NCI-H2196 (cell line): Measurements from ENCODE around the gene DLST.

Source experiments
- DNase-seq: peaks from one replicate; lab custom pipeline; 2025; ENCODE audit not compliant: unreplicated experiment; lab: John Stamatoyannopoulos, UW

DLST gene

DNA sequence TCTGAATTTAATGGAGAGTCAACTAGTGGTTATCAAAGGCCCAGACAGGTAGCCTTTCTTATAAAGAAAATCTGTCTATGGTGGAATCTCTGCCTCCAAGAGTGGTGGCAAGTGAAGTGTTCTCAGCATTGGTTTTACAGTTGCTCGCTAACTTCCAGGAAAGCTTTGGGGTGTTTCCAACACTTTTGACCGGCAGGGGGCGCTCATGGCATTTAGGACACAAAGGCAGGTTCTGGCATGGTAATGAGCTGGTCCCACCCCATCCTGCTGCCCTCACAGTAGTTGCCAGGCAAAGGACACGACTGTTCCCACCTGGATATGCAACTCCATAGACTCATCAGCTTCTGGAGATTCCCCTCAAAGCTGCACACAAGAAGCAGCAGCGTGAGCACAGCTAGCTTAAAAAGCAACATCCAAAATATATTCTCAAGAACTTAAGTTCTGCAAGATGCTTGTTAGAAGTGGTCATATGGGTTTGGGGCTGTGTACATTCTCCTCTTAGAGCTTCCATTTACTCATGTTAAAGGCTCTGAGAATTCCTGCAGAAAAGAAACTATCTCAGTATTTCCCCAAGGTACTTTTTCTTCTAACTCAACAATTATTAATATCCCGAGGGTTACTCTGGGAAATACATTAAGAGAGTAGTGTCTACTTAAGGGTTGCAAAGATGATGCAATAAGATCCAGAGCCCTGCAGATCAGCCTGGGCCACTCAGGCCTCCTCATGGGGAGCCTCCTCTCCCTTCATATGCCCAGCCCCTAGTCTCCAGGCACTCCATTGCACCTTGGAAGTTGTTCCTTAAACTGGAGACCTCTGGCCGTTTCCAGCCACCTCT is 20.6 kb upstream of the DLST start:
- DNase-seq, result peak; percentile 87

DNA sequence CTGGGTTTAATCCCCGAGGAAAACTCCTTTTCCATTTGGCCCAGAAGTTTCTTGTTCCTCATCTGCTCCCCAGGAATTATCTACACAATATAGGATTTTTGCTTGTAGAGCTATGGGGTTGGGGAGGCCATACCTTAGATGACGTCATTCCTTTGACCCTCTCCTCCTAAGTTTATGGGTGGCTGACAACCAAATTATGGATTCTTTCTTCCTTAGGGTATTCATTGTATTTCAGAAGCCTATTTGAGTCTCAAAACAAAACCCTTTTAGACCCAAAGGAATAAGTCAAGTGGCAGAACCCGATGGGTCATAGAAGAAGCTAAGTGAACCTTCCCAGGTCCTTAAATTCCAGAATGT is 20.0 kb upstream of the DLST start:
- DNase-seq, result no peak

DNA sequence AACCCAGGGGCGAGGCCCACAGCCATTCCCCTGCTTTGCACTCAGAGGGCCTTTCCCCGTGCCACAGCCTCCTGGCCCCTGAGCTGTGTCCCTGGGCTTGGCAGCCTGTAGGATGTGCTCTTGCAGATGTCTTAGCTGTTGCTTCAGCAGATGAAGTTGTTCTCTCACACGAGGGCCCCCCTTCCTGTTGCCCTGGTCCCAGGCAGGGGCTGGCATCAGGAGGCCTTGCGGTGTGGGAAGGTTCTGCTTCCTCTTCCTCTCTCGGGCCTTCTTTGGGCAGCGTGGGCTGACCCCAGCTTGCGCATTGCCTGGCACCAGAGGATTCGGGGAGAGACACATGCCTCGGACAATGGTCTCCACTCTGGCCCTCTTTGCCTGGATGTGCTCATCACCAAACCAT is 18.4 kb upstream of the DLST start:
- DNase-seq, result no peak

DNA sequence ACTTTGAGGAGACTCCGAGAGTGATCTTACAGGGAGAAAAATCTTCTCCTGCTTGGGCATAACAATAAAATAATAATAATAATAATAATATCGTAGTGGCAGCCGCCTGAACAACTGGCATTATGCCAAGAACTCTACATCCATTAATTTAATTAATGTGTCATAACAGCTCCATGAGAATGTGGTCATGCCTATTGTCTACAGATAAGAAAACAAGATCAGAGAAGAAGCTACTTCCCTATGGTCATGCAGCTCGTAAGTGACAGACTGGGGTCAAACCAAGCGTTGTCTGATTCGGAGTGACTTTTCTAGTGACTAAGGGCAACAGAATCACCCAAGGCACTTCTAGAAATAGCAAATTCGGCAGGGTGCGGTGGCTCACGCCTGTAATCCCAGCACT is 17.5 kb upstream of the DLST start:
- DNase-seq, result no peak

DNA sequence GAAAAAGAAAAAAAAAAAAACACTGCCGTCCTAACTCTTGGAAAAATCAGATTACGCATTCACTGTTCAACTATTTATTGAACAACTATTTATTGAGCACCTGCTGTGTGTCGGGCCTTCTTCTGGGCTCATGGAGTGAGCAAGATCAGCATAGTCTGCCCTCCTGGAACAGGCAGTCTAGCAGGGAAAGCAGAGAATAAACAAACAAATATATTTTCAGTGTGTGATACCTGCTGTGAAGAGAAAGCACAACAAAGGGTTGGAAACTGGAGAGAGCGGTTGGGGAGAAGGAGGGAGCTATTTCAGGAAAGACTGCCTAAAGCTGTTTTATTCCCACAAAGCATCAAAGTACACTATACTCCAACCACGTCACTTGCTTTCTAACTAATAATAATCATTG is 16.6 kb upstream of the DLST start:
- no peak for DNase-seq

DNA sequence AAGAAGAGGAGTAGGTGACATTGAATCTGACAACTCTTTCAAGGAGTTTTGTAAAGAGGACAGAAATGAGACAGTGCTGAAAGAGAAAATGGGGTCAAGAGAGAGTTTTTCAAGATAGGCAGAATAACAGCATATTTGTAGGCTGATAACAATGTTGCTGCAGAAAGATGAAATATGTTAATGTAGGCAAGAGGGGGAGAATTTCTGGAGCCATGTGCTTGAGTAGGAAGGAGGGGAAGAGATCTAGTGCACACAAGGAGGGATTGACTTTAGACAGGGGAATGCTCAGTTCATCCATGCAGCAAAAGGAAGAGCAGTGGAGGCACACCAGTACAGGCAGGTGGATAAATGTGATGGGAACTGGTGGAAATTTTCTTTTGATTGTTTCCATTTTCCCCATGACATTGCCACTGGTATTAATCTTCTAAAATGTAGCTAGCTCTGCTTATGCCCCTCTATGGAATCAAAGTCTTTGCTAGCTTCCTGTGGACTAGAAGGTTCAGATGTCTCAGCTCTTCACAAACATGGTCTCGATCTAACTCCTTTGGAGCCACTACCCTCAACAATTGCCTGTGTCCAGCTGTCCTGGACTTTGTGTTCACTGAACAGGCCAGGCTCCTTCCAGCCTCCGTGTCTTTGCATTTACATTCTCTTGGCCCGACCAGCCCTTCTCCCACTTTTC is 14.9 kb upstream of the DLST start:
- no peak for DNase-seq

DNA sequence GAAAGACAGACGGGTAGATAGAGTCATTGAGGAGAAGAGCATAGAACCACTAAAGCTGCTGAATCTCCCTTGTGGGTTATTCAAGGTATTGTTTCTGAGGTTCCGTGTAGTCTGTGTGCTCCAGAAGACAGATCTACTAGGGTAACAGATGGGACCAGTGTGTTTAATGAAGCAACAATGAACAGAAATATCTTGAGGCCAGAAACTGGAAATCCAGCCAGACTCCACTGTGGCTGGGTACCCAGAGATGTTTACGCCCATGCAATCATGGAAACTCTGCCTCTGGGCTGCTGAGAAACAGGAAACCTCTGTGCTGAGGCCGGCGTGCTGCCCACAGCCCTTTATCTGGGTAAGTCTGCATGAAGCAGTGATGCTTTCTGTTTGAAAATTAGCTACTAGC is 14.0 kb upstream of the DLST start:
- no peak for DNase-seq

DNA sequence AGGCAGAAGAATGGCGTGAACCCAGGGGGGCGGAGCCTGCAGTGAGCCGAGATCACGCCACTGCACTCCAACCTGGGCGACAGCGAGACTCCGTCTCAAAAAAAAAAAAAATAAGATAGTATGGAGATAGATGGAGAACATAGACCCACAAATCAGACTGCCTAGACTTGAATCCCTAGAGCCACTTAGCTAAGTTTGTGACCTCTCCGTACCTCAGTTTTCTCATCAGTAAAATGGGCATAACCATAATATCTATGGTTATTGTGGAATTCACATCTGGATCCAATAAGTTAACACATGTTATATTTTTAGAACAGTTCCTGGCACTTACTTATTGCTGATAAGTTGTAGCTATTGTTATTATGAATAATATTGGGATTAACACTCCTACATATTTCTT is 13.0 kb upstream of the DLST start:
- no peak for DNase-seq

DNA sequence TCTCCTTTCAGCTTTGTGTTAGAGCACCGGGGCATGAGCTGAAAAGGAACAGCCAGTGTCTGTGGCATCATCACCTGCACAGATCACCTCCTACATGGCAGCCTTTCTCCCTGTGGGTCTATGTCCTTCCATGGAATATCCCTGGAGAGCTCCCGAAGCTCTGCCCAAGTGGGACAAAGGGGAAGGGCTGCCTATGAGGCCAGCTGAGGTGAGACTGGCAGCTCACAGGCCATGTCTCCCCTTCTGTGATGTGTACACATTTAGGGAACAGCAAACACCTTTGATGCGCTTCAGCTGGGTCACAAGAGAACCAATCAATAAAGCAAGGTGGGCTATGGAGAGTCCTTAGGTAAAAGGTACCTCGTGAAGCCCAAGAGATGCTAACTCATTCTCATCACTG is 9.9 kb upstream of the DLST start:
- no peak for DNase-seq

DNA sequence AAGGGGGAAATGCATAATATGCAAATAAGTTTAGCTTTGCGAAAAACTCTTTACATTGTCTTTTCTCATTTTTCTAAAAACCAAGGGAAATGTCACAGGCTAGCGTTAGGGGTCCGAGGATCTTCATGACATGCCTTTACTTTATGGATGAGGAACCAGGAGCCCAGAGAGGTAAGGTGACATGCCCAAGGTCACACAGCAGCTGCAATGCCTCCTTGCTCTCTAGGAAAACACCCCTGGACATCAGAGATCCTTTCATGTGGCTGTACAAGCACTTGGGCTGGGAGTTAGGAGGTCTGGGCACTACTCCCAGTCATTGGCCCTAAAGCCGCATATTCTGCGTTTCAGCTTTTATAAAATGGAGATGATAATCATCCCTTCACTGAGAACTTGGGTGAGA is 6.5 kb upstream of the DLST start:
- DNase-seq, result no peak

DNA sequence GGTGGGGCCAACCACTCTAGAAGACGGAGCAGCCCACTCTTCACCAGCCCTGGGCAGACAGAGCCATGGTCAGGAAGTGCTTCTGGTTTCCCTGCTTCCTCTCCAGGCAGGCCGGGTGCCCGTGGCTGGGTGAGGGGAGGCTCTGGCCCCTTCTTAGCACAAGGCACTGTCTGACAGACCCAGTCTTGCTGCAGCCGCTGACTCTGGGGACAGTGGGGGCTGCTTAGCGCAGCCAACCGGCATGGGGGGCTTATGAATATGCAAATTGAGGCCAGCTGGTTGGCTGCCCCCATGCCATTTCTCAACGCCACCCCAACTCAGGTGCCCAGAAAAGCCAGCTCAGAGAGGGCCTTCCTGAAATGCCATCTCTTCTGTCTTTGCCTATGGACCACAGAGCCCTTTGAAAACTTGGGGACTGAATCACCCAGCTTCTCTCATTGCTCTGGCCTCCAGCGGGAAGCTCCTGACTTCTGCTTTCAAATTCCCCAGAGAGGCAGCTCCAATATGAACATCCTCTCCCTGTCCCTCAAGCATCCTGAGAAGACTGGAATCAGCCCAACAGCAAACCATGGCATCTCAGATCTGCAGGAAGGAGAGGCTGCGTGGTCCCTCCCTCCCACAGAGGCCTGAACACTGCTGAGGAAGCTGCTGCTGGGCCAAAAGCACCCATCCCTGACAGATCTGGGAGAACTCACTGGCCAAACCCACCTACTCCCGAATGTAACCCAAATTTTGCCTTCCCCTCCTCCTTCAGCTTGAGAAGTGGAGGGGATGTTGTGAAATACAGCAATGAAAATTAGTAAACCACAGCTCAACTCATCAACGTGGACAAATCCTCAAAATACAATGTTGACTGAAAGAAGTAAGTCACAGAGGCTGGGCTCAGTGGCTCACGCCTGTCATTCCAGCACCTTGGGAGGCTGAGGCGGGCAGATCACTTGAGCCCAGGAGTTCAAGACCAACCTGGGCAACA is 5.5 kb upstream of the DLST start, which contains the start of gene PROX2:
PROX2 (minus strand) TSS at position 205 of the 973 bp plus-strand sequence. CDS start 12,311 bp downstream, outside the sequence.
- DNase-seq, result no peak

DNA sequence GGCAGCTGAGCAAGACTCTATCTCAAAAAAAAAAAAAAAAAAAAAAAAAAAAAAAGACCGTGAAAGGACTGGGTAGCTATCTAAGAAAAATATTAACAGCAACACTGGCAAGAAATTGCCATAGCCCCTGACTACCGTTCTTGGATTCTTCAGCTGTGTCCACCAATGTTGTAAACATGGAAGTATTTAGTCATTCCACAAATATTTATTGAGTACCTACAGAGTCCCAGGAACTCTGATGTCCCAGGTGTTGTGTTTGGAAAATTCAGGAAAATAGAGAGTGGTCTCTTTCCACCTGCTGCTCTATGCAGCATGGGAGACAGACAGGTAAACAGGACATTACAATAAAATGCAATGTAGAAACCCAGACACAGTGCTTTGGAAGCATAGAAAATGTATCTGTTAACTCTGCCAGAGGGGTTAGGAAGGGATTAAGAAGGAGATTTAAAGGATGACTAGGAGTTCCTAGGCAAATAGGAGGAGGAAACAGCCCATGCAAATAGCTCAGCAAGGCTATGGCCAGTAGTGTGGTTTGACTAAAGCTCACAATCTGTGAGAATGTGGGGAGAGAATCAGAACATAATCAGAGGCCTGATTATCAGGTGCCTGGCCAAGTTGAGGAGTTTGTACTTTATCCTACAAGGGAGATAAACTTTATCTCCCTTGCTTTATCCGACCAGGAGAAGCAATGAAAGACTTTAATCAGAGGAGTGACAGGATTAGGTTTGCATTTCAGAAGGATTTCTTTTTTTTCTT is 2.1 kb upstream of the DLST start:
- DNase-seq, result no peak

DNA sequence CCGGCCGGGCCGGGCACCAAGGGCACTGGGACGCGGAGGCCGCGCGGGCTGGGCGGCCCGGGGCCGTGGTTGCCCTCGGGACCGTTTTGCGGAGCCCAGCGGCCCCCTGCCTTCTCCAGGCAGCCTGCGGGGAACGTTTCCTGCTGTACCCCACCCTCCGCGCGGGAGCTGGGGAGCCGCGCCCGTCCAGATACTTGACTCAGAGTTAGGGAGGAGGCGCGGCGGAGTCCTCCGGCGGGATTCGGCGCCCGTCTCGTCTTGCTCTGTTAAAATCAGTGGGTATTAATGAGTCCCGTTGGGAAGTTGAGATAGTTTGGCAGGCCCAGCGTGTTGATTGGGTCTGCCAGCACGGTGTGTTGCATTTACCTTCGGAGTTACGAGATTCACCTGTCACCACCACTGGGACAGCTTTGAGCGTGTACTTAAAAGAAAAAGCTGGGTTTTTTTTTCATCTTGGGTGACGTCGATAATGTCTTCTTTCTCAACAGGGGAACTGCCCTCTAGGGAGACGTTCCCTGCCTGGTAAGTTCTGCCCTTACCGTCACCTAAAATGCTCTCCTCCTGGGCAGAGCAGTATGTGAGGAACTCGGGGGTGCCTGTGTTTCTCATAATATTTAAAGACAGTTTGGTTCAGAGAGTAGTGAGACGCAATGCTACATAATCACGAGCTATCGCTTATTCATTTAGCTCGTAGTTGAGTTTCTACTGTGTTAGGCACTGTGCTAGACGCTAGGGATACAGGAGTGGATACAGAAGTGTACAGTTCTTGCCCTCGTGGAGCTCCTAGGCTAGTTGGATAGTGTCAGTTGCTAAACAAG is 596 bp downstream of the DLST start:
- DNase-seq, result no peak

DNA sequence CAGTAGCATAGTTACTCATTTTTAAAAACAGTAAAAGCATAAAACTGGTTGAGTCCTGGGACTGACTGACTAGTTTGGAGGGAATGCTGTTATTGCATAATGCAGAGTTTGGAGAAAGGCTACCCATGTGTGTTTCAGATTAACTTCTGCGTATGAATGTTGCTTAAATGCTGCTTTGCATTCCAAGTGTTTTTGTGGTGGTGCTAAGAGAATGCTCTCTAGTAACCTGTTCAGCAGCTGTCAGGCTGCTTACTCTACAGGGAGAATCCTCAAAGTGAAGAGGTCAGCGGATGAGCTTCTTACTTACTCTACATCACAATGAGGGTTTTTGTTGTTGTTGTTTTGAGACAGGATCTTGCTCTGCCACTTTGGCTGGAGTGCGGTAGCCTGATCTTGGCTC is 4.3 kb downstream of the DLST start:
- DNase-seq, result no peak

DNA sequence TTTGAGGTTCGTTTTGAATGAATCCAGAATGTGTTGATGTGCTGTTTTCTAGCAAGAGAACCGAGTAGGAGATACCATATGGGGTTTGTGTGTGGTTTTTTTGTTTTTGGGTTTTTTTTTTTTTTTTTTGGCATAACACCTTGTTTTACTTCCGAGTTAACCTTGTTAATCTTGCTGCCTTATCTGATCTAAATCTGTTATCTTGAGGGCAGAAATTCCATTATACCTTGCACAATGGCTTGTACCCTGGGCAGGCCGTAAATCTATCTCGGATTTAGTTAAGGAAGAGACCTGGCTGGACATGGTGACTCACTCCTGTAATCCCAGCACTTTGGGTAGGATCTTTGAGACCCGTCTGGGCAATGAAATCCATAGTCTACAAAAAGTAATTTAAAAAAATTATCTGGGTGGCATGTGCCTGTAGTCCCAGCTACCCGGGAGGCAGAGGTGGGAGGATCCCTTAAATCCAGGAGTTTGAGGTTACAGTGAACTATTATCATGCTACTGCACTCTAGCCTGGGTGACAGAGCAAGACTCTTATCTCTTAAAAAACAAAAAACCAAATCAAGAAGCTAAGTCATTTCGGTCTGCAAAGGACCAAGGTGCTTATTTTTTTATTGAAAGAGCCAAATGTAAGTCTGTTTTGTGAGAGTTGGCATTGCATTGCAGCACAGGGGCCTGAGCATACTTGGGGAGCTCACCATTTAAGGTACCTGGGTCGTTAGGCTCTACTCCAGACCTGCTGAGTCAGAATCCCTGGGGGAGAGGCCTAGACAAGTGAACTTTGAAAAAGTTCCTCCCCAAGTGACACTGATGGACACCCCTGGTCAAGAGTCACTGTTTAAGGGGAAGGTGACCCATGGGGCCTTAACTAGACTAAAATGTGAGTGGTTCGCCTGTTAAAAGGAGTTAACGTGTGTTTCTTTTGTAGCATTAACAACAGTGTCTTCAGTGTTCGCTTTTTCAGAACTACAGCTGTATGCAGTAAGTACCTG is 6.7 kb downstream of the DLST start:
- no peak for DNase-seq

DNA sequence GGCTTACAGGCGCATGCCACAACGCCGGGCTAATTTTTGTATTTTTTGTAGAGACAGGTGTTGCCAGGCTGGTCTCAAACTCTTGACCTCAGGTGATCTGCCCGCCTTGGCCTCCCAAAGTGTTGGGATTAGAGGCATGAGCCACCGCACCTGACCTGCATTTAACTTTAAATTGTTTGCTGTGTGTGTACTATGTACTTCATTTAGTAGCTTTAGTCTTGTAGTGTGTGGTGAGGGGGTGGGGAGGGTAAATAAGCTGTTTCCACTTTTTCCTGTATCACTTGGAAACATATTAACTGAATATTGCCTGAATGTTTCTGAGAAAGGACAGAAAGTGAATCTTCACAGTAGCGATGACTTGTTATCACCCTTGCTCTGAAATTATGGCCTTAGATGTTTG is 8.5 kb downstream of the DLST start:
- no peak for DNase-seq

DNA sequence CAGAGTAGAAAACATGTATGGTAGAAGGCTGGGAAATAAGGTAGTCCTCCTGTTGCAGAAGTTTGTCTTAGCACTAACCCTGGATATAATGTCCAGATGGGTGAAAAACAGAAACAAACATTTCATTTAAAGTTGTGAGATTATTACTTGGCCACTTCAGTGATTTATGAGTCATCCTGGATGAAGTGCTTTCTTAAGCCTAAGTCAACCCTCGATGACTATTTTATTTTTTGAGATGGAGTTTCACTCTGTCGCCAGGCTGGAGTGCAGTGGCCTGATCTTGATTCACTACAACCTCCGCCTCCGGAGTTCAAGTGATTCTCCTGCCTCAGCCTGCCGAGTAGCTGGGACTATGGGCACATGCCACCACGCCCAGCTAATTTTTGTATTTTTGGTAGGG is 10.2 kb downstream of the DLST start:
- DNase-seq, result no peak

DNA sequence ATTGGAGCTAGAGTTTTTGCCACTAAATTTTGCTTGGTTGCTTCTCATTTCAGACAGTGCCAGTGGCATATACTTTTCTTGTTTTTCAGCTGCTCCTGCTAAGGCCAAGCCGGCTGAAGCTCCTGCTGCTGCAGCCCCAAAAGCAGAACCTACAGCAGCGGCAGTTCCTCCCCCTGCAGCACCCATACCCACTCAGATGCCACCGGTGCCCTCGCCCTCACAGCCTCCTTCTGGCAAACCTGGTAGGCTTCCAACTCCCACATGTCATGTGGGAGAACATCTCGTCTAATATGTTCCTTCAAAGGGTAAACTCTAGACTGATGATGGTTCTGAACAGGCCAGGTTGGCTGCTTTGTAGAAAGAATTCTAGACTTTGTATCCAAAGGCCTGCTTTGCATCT is 11.0 kb downstream of the DLST start:
- DNase-seq, result no peak

DNA sequence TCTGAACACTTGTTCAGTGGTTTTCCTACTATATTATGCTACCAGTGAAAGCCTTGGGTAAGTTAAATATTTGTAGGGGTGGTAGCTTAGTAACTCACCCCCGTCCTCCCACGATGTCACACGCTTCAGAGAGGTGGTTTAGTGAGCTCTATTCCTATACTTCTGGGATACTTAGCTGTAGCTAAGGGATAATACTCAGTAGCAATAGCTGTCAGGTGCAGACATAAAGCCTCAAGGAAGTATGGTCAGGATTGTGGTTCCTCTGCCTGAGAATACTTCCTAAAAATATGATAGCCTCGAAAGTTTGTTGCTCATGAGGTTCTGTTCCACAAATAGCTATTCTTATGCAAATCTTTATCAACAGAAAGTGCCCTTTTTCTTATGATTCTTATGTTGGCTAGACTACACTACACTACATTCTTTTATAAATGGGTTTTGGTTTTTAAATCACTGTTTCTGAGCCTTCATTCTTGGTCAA is 11.9 kb downstream of the DLST start:
- no peak for DNase-seq
